NCI-H1417 (cell line): ENCODE results near the gene ROR1.

Experiments used
- DNase-seq, 3 experiments: peaks; one replicate each; lab custom pipeline; 2025; lab: John Stamatoyannopoulos, UW

ROR1 gene

GRCh38 chr1:63909526-63909925 is 135.7 kb downstream of the ROR1 start:
- no peak for DNase-seq

GRCh38 chr1:63911049-63911448 is 137.2 kb downstream of the ROR1 start:
- no peak for DNase-seq

- DNase-seq, result no peak
Observed at GRCh38 chr1:63912643-63913042, 138.8 kb downstream of the ROR1 start.

- no peak for DNase-seq
Observed at GRCh38 chr1:63913533-63913932, 139.7 kb downstream of the ROR1 start.

GRCh38 chr1:63914241-63914640 is 140.4 kb downstream of the ROR1 start:
- DNase-seq, result no peak

GRCh38 chr1:63914706-63915105 is 140.9 kb downstream of the ROR1 start:
- DNase-seq, result no peak

GRCh38 chr1:63915121-63915520 is 141.3 kb downstream of the ROR1 start:
- peak in 1 of 3 experiments; percentile 14 for DNase-seq

- peak in 2 of 3 experiments; percentile 16 to 67 for DNase-seq
Observed at GRCh38 chr1:63916485-63917360, 142.9 kb downstream of the ROR1 start.

GRCh38 chr1:63917571-63918417 is 144.0 kb downstream of the ROR1 start:
- no peak for DNase-seq

- DNase-seq, result no peak
Observed at GRCh38 chr1:63918418-63918945, 144.7 kb downstream of the ROR1 start.

GRCh38 chr1:63920154-63921117 is 146.6 kb downstream of the ROR1 start:
- DNase-seq, result no peak

GRCh38 chr1:63921359-63921758 is 147.5 kb downstream of the ROR1 start:
- DNase-seq, result no peak

- DNase-seq, result no peak
Observed at GRCh38 chr1:63921802-63922201, 148.0 kb downstream of the ROR1 start.

GRCh38 chr1:63922848-63923247 is 149.0 kb downstream of the ROR1 start:
- no peak for DNase-seq

- no peak for DNase-seq
Observed at GRCh38 chr1:63923302-63923701, 149.5 kb downstream of the ROR1 start.

- no peak for DNase-seq
Observed at GRCh38 chr1:63924600-63924999, 150.8 kb downstream of the ROR1 start.

GRCh38 chr1:63928186-63929105 is 154.6 kb downstream of the ROR1 start:
- DNase-seq, result no peak

GRCh38 chr1:63929106-63929478 is 155.3 kb downstream of the ROR1 start:
- DNase-seq, result no peak

- DNase-seq, result no peak
Observed at GRCh38 chr1:63931468-63931867, 157.7 kb downstream of the ROR1 start.

GRCh38 chr1:63934697-63935096 is 160.9 kb downstream of the ROR1 start:
- DNase-seq, result no peak
